ENCODE data around the gene AFF2. TPM values are rescaled to one million over a fixed set of nuclear protein-coding genes. Genes with fewer than 3 reads are reported as not detected.

The AFF2 gene
- total and polyA plus RNA-seq, 5 donors from 2014 or later = 1.1 TPM; not detected in 4

- no peaks in the 10 kb centered on the region for H3K9me3 Mint-ChIP-seq
- Histone ChIP-seq H3K27me3 (ENCODE audit: control insufficient read depth, insufficient read depth, low read length) (no peaks in the 10 kb centered on the region), H3K36me3 (ENCODE audit: control insufficient read depth, insufficient read depth, low read length) (no peaks in the 10 kb centered on the region), H3K4me3 (ENCODE audit: low read depth, low read length) (no peak overlapping the region), H3K9me3 (ENCODE audit: control insufficient read depth in 2 of 2, low read length in 2 of 2) (no peaks in the 10 kb centered on the region), H3K4me1 (ENCODE audit: control insufficient read depth, insufficient read depth, low read length, poor library complexity, severe bottlenecking) (no peaks in the 10 kb centered on the region), H3K27ac (ENCODE audit: insufficient read depth, low read length, poor library complexity, severe bottlenecking) (no peak overlapping the region)
- no peaks in the 10 kb centered on the region for H3K36me3 Mint-ChIP-seq
- peaks cover 0 to 2% (median 0%) of the 10 kb centered on the region in 4 donors for H3K4me1 Mint-ChIP-seq
- no peak overlapping the region for H3K27ac Mint-ChIP-seq
- H3K4me3 Mint-ChIP-seq = no peak overlapping the region
- DNase-seq = no peak
- no peak for ATAC-seq (ENCODE audit: low read depth in 2 of 2)
- no peaks in the 10 kb centered on the region for H3K27me3 Mint-ChIP-seq
Measured at GRCh38 chrX:149039057-149039456, 538.6 kb downstream of the AFF2 start.

- Mint-ChIP-seq H3K27me3 (no peaks in the 10 kb centered on the region), H3K9me3 (no peaks in the 10 kb centered on the region), H3K4me1 (peaks cover 0 to 2% (median 0%) of the 10 kb centered on the region in 4 donors), H3K27ac (no peak overlapping the region), H3K4me3 (no peak overlapping the region), H3K36me3 (no peaks in the 10 kb centered on the region)
- no peaks in the 10 kb centered on the region for H3K36me3 ChIP-seq (ENCODE audit: control insufficient read depth, insufficient read depth, low read length)
- ATAC-seq (ENCODE audit: low read depth in 2 of 2) = no peak
- no peaks in the 10 kb centered on the region for H3K9me3 ChIP-seq (ENCODE audit: control insufficient read depth in 2 of 2, low read length in 2 of 2)
- DNase-seq = no peak
- no peak overlapping the region for H3K4me3 ChIP-seq (ENCODE audit: low read depth, low read length)
- no peak overlapping the region for H3K27ac ChIP-seq (ENCODE audit: insufficient read depth, low read length, poor library complexity, severe bottlenecking)
- H3K4me1 ChIP-seq (ENCODE audit: control insufficient read depth, insufficient read depth, low read length, poor library complexity, severe bottlenecking) = no peaks in the 10 kb centered on the region
- no peaks in the 10 kb centered on the region for H3K27me3 ChIP-seq (ENCODE audit: control insufficient read depth, insufficient read depth, low read length)
Measured at GRCh38 chrX:149040873-149041535, 540.6 kb downstream of the AFF2 start.

- Histone ChIP-seq H3K4me3 (ENCODE audit: low read depth, low read length) (no peak overlapping the region), H3K27me3 (ENCODE audit: control insufficient read depth, insufficient read depth, low read length) (no peaks in the 10 kb centered on the region), H3K9me3 (ENCODE audit: control insufficient read depth in 2 of 2, low read length in 2 of 2) (no peaks in the 10 kb centered on the region), H3K27ac (ENCODE audit: insufficient read depth, low read length, poor library complexity, severe bottlenecking) (no peak overlapping the region), H3K4me1 (ENCODE audit: control insufficient read depth, insufficient read depth, low read length, poor library complexity, severe bottlenecking) (no peaks in the 10 kb centered on the region), H3K36me3 (ENCODE audit: control insufficient read depth, insufficient read depth, low read length) (no peaks in the 10 kb centered on the region)
- no peak overlapping the region for H3K4me3 Mint-ChIP-seq
- H3K4me1 Mint-ChIP-seq = peaks cover 0 to 2% (median 0%) of the 10 kb centered on the region in 4 donors
- H3K27ac Mint-ChIP-seq = no peak overlapping the region
- no peaks in the 10 kb centered on the region for H3K36me3 Mint-ChIP-seq
- DNase-seq (no peak), ATAC-seq (ENCODE audit: low read depth in 2 of 2) (no peak)
- no peaks in the 10 kb centered on the region for H3K27me3 Mint-ChIP-seq
- H3K9me3 Mint-ChIP-seq = no peaks in the 10 kb centered on the region
Measured at GRCh38 chrX:149043401-149043800, 543.0 kb downstream of the AFF2 start.

- no peak overlapping the region for H3K4me3 ChIP-seq (ENCODE audit: low read depth, low read length)
- no peaks in the 10 kb centered on the region for H3K27me3 ChIP-seq (ENCODE audit: control insufficient read depth, insufficient read depth, low read length)
- no peaks in the 10 kb centered on the region for H3K4me1 ChIP-seq (ENCODE audit: control insufficient read depth, insufficient read depth, low read length, poor library complexity, severe bottlenecking)
- no peaks in the 10 kb centered on the region for H3K9me3 ChIP-seq (ENCODE audit: control insufficient read depth in 2 of 2, low read length in 2 of 2)
- H3K36me3 ChIP-seq (ENCODE audit: control insufficient read depth, insufficient read depth, low read length) = no peaks in the 10 kb centered on the region
- no peak overlapping the region for H3K4me3 Mint-ChIP-seq
- ATAC-seq (ENCODE audit: low read depth in 2 of 2) = no peak
- no peak overlapping the region for H3K27ac Mint-ChIP-seq
- no peak overlapping the region for H3K27ac ChIP-seq (ENCODE audit: insufficient read depth, low read length, poor library complexity, severe bottlenecking)
- H3K27me3 Mint-ChIP-seq = no peaks in the 10 kb centered on the region
- no peaks in the 10 kb centered on the region for H3K36me3 Mint-ChIP-seq
- peaks cover 0 to 2% (median 0%) of the 10 kb centered on the region in 4 donors for H3K4me1 Mint-ChIP-seq
- DNase-seq = no peak
- H3K9me3 Mint-ChIP-seq = no peaks in the 10 kb centered on the region
Measured at GRCh38 chrX:149044471-149044870, 544.1 kb downstream of the AFF2 start.

GRCh38 chrX:149045645-149046210 lies 545.3 kb downstream of the AFF2 start:
- Histone ChIP-seq H3K4me3 (ENCODE audit: low read depth, low read length) (no peak overlapping the region), H3K4me1 (ENCODE audit: control insufficient read depth, insufficient read depth, low read length, poor library complexity, severe bottlenecking) (no peaks in the 10 kb centered on the region), H3K27me3 (ENCODE audit: control insufficient read depth, insufficient read depth, low read length) (no peaks in the 10 kb centered on the region), H3K27ac (ENCODE audit: insufficient read depth, low read length, poor library complexity, severe bottlenecking) (no peak overlapping the region), H3K36me3 (ENCODE audit: control insufficient read depth, insufficient read depth, low read length) (no peaks in the 10 kb centered on the region), H3K9me3 (ENCODE audit: control insufficient read depth in 2 of 2, low read length in 2 of 2) (no peaks in the 10 kb centered on the region)
- Mint-ChIP-seq H3K27me3 (no peaks in the 10 kb centered on the region), H3K36me3 (no peaks in the 10 kb centered on the region), H3K4me3 (no peak overlapping the region), H3K4me1 (peaks cover 0 to 2% (median 0%) of the 10 kb centered on the region in 4 donors), H3K9me3 (peaks cover 0 to under 1% (median 0%) of the 10 kb centered on the region in 7 donors), H3K27ac (no peak overlapping the region)
- ATAC-seq (ENCODE audit: low read depth in 2 of 2) = no peak
- no peak for DNase-seq
